CD14-positive monocyte (primary cell): ENCODE measurements around the gene SLC12A2. TPM values are rescaled to one million over a fixed set of nuclear protein-coding genes. Genes with fewer than 3 reads are reported as not detected.

Experiments used
- DNase-seq, 3 donors: peaks; one replicate each; pipeline ENCODE4 v3.0.0-alpha.2; 2011 to 2022
- H2AFZ ChIP-seq: 2 replicates; pipeline ENCODE4 v1.6.0; 2012; ENCODE audit warnings: mild to moderate bottlenecking, low read depth, low read length, inconsistent platforms; ENCODE audit not compliant: insufficient read depth, poor library complexity, severe bottlenecking
- H3K27ac ChIP-seq, 2 donors: 1 replicate in 1 of 2; 2 replicates in 1 of 2; pipeline ENCODE4 v1.5.1; 2012 to 2013; ENCODE audit warnings: low read length in 2 of 2, control low read depth in 1 of 2, inconsistent platforms in 1 of 2, low read depth in 1 of 2, mild to moderate bottlenecking in 1 of 2
- H3K27me3 ChIP-seq, 2 donors: one replicate each; pipeline versions ENCODE4 v1.6.0 to v1.6.1; 2011 to 2013; ENCODE audit warnings: low read length in 2 of 2; ENCODE audit not compliant: control insufficient read depth in 2 of 2, insufficient read depth in 2 of 2
- H3K36me3 ChIP-seq, 2 donors: replicated peaks in 1 of 2; 1 replicate in 1 of 2; 2 replicates in 1 of 2; pipeline versions ENCODE4 v1.5.1 to v1.6.1; 2012 to 2013; ENCODE audit warnings: low read length in 2 of 2, control low read depth in 1 of 2, inconsistent platforms in 1 of 2, mild to moderate bottlenecking in 1 of 2; ENCODE audit not compliant: insufficient read depth in 2 of 2, control insufficient read depth in 1 of 2
- H3K4me1 ChIP-seq, 2 donors: 1 replicate in 1 of 2; 2 replicates in 1 of 2; pipeline versions ENCODE4 v1.5.1 to v1.6.1; 2012 to 2013; ENCODE audit warnings: low read length in 2 of 2, control low read depth in 1 of 2, inconsistent platforms in 1 of 2, mild to moderate bottlenecking in 1 of 2, moderate library complexity in 1 of 2; ENCODE audit not compliant: insufficient read depth in 2 of 2, control insufficient read depth in 1 of 2
- H3K4me2 ChIP-seq: replicated peaks from 2 replicates; pipeline ENCODE3; 2012; ENCODE audit warnings: low read length, moderate library complexity, mild to moderate bottlenecking; ENCODE audit not compliant: poor library complexity, severe bottlenecking; ENCODE audit errors: extremely low read depth
- H3K4me3 ChIP-seq, 3 experiments: fragments of 200-600 bp in 1 of 3; sonication (generic) in 1 of 3; replicated peaks in 1 of 3; 1 replicate in 2 of 3; 2 replicates in 1 of 3; pipeline ENCODE4 v1.5.1; 2011 to 2013; ENCODE audit warnings: low read length in 3 of 3, mild to moderate bottlenecking in 3 of 3, control low read depth in 2 of 3, low read depth in 2 of 3, inconsistent platforms in 1 of 3, moderate library complexity in 1 of 3
- H3K79me2 ChIP-seq: 2 replicates; pipeline ENCODE4 v1.6.0; 2012; ENCODE audit warnings: mild to moderate bottlenecking, control low read depth, inconsistent platforms, low read length, moderate library complexity; ENCODE audit not compliant: insufficient read depth
- H3K9ac ChIP-seq: 2 replicates; pipeline ENCODE4 v1.6.0; 2017; ENCODE audit warnings: low read length, mild to moderate bottlenecking; ENCODE audit not compliant: insufficient read depth, poor library complexity, severe bottlenecking
- H3K9me3 ChIP-seq, 2 donors: replicated peaks in 1 of 2; 1 replicate in 1 of 2; 2 replicates in 1 of 2; pipeline versions ENCODE4 v1.5.1 to v1.6.1; 2012 to 2013; ENCODE audit warnings: low read length in 2 of 2, control low read depth in 1 of 2; ENCODE audit not compliant: control insufficient read depth in 1 of 2, insufficient read depth in 1 of 2
- H4K20me1 ChIP-seq: 2 replicates; pipeline ENCODE4 v1.6.0; 2012; ENCODE audit warnings: mild to moderate bottlenecking, low read length, control low read depth, moderate library complexity; ENCODE audit not compliant: insufficient read depth
- H3K27ac Mint-ChIP-seq, 7 donors: one replicate each; pipeline ENCODE4 v1.8.0; 2020; ENCODE audit warnings: mild to moderate bottlenecking in 7 of 7, mixed read lengths in 7 of 7, moderate library complexity in 6 of 7, inconsistent platforms in 2 of 7
- H3K27me3 Mint-ChIP-seq, 3 donors: one replicate each; pipeline ENCODE4 v1.8.0; 2021 to 2022; ENCODE audit warnings: low read depth in 3 of 3, mild to moderate bottlenecking in 3 of 3, mixed read lengths in 3 of 3, moderate library complexity in 3 of 3, inconsistent platforms in 1 of 3
- H3K36me3 Mint-ChIP-seq, 2 donors: one replicate each; pipeline ENCODE4 v1.8.0; 2020; ENCODE audit warnings: mixed read lengths in 2 of 2, inconsistent platforms in 1 of 2, mild to moderate bottlenecking in 1 of 2
- H3K4me1 Mint-ChIP-seq: one replicate; pipeline ENCODE4 v1.8.0; 2020; ENCODE audit warnings: mild to moderate bottlenecking, mixed read lengths
- H3K4me3 Mint-ChIP-seq, 2 donors: one replicate each; pipeline ENCODE4 v1.8.0; 2020; ENCODE audit warnings: mild to moderate bottlenecking in 2 of 2, mixed read lengths in 2 of 2, moderate library complexity in 1 of 2
- H3K9me3 Mint-ChIP-seq, 7 donors: one replicate each; pipeline ENCODE4 v1.8.0; 2020 to 2022; ENCODE audit warnings: mixed read lengths in 7 of 7, mild to moderate bottlenecking in 6 of 7, moderate library complexity in 6 of 7, inconsistent platforms in 2 of 7
- WGBS: methylation state at CpG from one replicate; pipeline ENCODE4 v1.1.5; 2013; ENCODE audit warnings: missing lambda C conversion rate; ENCODE audit not compliant: insufficient coverage; 5-methylcytosine and 5-hydroxymethylcytosine counted together
- intact Hi-C, 2 donors: fragments of 100-400 bp; cut with micrococcal nuclease; formaldehyde crosslinking; loops; one replicate each; pipeline versions ENCODE4 v1.15.0 to v1.15.1; 2023
- polyA plus RNA-seq, 3 donors: library from polyadenylated mRNA; depleted of rRNA in 1 of 3; unstranded in 2 of 3; stranded (reverse) in 1 of 3; fragments of 300-500 nt in 2 of 3; fragments of >200 nt in 1 of 3; fragmentation: Illumina TruSeq in 2 of 3; gene quantifications; 1 replicate in 2 of 3; 2 replicates in 1 of 3; pipeline ENCODE4 v1.2.3, GENCODE V29; 2012 to 2021
- TF ChIP-seq, protein P1 (sequence below): fragments of 200-600 bp; IDR thresholded peaks from one replicate; pipeline ENCODE4 v1.8.0; 2022; ENCODE audit warnings: antibody characterized with exemption, mild to moderate bottlenecking

The SLC12A2 gene
- polyA plus RNA-seq, 3 donors = 1.0 to 1.2 (median 1.0) TPM

DNA sequence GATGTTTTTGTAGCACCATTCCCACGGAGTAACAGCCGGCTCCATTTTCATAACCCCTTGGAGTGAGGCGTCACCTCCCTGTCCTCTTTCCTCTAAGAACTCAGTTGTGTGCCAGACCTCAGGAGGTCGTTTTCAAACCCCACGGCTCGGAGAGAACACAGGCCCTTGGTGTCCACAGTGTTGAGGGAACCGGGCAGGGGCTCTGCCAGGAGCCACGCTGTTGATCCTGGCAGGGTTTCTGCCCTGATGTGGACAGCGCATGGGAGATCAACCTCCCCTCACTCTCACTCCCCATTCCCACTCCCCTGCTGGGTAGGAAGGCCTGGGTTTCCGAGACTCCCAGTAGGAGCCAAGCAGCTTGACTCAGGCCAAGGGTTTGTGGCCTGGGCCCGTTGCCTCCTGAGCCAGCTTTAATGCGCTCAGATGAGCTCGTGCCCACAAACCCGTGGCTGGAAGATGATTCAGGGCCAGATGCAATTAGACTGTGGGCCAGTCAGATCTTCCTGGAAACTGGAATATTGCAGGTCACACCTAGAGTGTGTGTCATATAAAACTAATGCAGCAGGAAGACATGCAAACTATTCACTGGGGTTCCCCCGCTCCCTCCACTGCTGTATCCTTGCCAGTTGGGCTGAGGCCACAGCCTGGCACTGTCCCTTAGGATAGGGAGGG lies 133.4 kb downstream of the SLC12A2 start:
- H3K27me3 ChIP-seq = no peaks in the 10 kb centered on the region
- no peak for DNase-seq
- H3K4me1 Mint-ChIP-seq = peaks cover 2% of the 10 kb centered on the region

DNA sequence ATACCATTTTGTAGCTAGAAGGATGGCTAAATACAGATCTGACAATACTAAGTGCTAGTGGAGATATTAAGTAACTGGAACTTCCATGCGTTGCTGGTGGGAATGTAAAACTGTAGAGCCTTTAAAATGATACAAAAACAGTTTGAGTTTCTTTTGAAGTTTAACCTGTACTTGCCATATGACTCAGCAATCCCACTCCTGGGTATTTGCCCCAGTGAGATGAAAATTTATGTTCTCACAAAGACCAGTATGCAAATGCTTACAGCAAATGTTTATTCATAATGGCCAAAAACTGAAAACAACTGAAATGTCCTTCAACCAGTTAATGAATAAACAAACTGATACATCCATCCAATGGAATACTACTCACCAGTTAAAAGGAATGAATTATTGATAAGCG lies 137.3 kb downstream of the SLC12A2 start:
- H3K36me3 ChIP-seq = no peaks in the 10 kb centered on the region
- no peak overlapping the region for H3K9ac ChIP-seq
- H3K79me2 ChIP-seq = no peaks in the 10 kb centered on the region
- DNase-seq = no peak
- H3K4me1 ChIP-seq = no peaks in the 10 kb centered on the region
- WGBS = no CpG with 5 or more reads among the region's 2 CpGs
- H2AFZ ChIP-seq = no peak overlapping the region
- Mint-ChIP-seq H3K4me3 (no peak overlapping the region), H3K27ac (no peak overlapping the region), H3K9me3 (peaks cover 0 to 2% (median 0%) of the 10 kb centered on the region in 7 donors), H3K36me3 (no peaks in the 10 kb centered on the region), H3K4me1 (no peaks in the 10 kb centered on the region), H3K27me3 (no peaks in the 10 kb centered on the region)
- no peaks in the 10 kb centered on the region for H4K20me1 ChIP-seq
- H3K9me3 ChIP-seq = no peaks in the 10 kb centered on the region
- no peak overlapping the region for H3K4me2 ChIP-seq
- TF ChIP-seq, protein P1, sequence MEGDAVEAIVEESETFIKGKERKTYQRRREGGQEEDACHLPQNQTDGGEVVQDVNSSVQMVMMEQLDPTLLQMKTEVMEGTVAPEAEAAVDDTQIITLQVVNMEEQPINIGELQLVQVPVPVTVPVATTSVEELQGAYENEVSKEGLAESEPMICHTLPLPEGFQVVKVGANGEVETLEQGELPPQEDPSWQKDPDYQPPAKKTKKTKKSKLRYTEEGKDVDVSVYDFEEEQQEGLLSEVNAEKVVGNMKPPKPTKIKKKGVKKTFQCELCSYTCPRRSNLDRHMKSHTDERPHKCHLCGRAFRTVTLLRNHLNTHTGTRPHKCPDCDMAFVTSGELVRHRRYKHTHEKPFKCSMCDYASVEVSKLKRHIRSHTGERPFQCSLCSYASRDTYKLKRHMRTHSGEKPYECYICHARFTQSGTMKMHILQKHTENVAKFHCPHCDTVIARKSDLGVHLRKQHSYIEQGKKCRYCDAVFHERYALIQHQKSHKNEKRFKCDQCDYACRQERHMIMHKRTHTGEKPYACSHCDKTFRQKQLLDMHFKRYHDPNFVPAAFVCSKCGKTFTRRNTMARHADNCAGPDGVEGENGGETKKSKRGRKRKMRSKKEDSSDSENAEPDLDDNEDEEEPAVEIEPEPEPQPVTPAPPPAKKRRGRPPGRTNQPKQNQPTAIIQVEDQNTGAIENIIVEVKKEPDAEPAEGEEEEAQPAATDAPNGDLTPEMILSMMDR = no peak
- no peak overlapping the region for H3K4me3 ChIP-seq
- H3K27me3 ChIP-seq = no peaks in the 10 kb centered on the region
- intact Hi-C loops = no loop called here
- no peak overlapping the region for H3K27ac ChIP-seq

More for the DNA sequence above, 133.4 kb downstream of the SLC12A2 start:
- no peak overlapping the region for H3K27ac Mint-ChIP-seq
- intact Hi-C loops = loop anchor here (5.0 to 10.0 kb wide), 4 partner anchors 278 to 1638 kb away; no protein-coding TSS in a partner anchor
- Histone ChIP-seq H3K79me2 (no peaks in the 10 kb centered on the region), H2AFZ (no peak overlapping the region), H3K36me3 (no peaks in the 10 kb centered on the region), H3K4me3 (no peak overlapping the region), H3K4me2 (no peak overlapping the region), H4K20me1 (no peaks in the 10 kb centered on the region), H3K4me1 (no peaks in the 10 kb centered on the region), H3K9me3 (no peaks in the 10 kb centered on the region), H3K9ac (no peak overlapping the region), H3K27ac (no peak overlapping the region)
- TF ChIP-seq, protein P1 = no peak
- WGBS = 87% methylated on average over 10 of the region's 15 CpGs
- no peaks in the 10 kb centered on the region for H3K36me3 Mint-ChIP-seq
- peaks cover 0 to 1% (median 0%) of the 10 kb centered on the region in 3 donors for H3K27me3 Mint-ChIP-seq
- H3K4me3 Mint-ChIP-seq = no peak overlapping the region
- peaks cover 0 to 2% (median 0%) of the 10 kb centered on the region in 7 donors for H3K9me3 Mint-ChIP-seq
